GM21360 (cell line): ENCODE results near the gene SLC35B3.
"Not testable (repeated sequence)": the region's sequence is repeated elsewhere in the genome, so short reads cannot be mapped to it uniquely, and the experiment has no call there.

Experiments used
- ATAC-seq: cut with Tn5 transposase; IDR thresholded peaks from one replicate; pipeline ENCODE4 v1.9.1; 2021; ENCODE audit warnings: mild to moderate bottlenecking, moderate library complexity; ENCODE audit not compliant: unreplicated experiment

The SLC35B3 gene

DNA sequence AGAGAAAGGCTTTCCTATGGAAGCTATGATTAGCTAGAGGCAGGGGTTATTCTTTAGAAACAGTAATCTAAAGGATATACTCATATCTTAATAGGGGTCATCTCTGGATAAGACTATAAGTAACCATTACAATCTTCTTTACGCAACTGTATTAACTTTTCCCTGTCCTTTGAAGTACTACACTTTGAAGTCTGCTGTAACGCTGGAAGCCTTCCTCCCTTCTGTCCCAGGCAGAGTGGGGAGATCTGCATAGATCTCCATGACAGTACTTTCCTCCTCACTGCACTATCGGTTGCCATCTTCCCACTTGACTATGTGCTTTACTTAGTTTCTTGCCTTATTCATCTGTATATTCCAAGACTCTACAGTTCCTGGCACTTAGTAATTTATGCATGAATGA, 20.1 kb downstream of the SLC35B3 start:
- ATAC-seq: no peak

DNA sequence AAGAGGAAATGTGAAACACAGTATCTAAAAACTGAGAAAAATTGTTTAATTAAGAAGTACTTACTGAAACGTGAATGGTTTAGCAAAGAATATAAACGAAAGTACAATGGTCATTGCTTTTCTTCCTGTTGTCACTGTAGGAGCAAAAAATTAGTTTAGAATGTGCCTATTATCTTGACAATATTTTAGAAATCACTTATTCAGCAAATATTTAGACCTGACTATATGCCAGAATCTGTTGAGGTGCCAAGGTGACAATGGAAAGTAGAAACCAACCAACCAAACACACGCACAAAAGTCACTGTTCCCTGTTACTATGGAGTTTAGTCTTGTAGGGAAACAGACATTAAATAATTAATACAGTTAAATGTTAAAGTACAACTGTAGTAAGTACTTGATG, 20.5 kb downstream of the SLC35B3 start:
- ATAC-seq: no peak

DNA sequence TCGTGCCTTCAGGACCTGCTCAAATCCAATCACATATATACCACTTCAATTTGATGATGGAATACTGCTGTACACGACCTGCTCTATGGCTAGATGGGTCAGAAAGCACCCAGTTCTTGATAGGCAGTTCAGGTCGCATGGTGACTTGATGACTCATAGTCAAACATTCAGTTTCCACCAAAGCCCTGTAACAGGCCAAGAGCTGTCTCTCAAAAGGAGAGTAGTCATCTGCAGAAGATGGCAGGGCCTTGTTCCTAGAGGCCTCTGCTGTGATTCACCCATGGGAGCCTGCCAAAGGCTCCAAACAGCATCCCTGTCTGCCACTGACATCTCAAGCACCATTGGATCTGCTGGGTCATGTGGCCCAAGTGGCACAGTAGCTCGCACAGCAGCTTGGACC, 29.4 kb downstream of the SLC35B3 start:
- not testable (repeated sequence) for ATAC-seq

DNA sequence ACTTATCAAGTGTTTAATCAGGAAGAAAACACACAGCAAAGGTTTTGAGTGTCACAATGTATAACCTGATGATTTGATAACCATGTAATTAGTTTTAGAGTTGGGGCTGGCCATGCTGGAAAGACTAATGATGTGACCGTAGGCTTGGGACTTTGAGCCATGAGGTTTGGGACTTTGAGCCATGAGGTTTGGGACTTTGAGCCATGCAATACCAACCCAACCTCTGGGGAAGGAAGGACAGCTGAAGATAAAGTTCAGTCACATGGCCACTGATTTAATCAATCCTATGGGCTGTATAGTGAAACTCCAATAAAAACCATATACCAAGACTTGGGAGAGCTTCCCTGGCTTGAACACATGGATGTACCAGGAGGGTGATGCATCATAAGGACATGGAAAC, 32.8 kb downstream of the SLC35B3 start:
- no peak for ATAC-seq

DNA sequence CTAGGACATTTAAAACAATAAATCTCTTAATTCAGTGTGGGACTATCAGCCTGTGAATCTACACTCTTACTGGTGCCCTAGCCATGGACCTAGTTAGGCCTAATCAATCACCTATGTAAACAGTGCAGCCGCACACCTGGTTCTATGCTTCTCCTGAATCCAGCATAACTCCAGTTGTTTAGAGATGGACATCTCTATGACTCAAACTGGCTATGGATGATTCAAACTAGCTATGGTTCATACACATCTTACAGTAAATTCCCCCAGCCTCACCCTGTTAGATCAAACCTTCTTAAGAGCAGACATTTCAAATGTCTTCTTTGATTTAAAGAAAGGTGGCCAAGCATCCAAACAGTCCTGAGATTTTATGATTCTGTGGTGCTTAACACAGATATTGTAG, 34.7 kb downstream of the SLC35B3 start:
- no peak for ATAC-seq

DNA sequence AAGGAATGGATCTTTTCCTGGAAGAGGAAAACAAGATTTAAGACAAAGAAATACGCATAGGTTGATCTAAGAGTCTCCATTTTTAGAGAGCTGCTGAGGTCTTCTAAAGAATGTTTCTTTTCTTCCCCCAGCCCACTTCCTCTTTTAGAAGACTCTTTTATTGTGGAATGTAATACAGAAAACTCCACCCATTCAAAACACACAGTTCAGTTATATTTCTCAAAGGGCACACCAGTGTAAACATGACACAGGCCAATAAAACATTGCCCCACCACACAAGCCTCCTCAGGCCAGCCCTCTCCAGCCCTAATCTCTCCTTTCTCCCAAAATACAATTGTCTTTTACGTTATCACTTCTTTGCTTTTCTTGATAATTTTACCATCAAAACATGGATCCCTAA, 42.8 kb downstream of the SLC35B3 start:
- ATAC-seq: no peak

DNA sequence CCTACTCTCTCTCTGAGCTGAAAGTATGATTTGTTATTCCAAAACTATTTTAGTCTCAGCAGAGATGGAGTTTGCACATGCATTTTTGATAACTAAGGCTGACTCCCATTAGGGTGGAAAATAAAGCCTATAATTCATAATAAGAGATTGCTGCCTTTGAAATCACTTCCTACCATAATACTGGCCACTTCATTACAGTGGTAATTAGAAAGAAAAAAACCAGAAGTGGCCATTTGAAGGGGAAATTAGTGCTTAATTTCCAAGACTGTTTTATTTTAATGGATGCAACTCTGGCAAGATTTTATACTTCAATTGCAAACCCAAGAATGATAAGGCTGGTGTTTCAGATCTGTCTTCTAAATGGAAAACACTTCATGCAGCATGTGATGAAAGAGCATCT, 43.4 kb downstream of the SLC35B3 start:
- no peak for ATAC-seq

DNA sequence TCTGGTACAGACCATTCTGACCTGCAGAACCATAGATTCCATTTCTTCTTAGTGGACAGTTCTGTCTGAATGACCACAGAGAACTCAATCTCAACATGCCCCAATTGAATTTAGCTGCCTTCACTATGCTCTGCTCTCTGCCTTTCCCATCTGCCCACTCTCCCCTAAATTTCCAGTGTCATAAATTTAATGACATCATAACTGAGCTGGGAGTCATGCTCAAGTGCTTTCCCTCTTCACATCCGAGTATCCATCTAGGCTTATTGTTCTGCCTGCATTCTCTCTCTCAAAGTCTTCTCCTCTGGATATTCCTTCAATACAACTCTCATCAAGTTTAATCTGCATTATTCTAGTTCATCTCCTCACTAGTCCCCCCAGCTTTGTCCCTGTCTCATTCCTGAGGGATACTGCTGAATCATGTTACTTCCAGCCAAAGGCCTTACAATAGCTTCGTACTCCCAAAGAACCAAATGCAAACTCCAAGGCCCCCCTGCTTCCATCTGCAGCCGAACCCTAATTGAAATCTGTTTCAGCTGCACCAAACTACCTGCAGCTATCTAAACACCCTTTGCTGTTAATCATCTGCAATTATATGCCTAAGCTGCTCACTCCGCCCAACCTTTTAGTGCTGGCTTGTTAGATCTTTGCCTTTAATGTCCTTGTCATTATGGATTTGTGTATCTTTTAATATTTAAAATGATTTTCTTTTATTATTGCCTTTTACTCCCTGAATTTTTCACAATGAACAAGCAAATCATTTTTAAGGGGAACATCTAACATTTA, 46.1 kb downstream of the SLC35B3 start:
- ATAC-seq: no peak

DNA sequence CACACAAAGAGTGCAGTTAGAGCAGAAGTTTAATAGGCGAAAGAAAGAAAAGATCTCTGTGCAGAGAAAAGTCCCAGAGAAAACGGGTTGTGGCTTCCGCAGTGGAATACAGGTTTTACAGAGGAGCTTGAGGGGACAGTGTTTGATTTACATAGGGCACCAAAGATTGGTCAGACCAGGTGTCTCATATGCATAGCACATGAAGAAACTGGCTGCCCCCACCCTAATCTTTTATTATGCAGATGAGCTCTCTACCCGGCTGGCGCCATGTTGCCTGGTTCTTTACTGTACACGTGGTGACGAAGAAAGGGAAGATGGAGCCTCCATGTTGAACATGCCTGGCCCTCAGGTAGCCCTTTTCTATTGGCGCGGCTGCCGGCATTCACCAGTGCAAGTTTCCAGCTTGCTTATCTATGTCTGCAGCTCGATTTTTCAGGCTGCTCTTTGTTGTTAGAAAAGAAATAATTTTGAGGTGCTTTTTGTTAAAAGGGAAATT, 47.4 kb downstream of the SLC35B3 start:
- ATAC-seq: no peak

DNA sequence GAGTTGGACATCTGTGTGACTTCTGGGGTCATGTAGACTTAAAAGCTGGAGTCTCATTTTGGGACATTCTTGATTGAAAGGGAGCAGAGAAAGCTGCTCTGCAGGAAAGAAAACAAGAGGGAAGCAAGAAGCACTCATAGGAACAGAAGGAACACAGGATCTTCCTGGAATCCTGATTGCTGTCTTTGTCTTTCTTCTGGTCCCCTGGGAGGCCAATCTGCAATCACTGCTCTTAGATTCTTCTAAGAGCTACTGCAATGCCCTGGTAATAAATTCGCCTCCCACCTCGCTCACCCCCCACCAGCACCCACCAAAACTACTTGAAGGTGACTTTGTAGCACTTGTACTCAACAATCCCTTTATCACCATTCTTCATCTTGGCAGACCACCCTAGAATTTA, 51.8 kb downstream of the SLC35B3 start:
- ATAC-seq: no peak

DNA sequence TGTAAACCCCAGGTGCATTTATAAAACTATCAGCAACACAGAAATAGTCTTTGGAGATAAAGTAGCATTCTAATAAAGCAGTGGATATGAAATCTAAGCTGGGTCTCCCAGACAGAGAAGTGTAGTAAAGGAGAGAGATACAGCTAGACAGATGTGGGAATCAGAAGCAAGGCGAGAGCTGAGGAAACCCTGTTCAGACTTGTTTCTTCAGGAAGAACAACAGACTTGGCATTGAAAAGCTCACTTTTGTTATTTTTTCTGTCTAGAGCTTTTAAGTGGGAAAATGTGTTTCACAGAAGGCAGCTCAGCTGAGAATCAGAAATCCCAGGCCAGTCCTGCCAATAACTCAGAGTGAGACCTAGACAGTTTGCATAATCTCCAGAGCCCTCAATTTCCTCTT, 52.9 kb downstream of the SLC35B3 start:
- no peak for ATAC-seq

DNA sequence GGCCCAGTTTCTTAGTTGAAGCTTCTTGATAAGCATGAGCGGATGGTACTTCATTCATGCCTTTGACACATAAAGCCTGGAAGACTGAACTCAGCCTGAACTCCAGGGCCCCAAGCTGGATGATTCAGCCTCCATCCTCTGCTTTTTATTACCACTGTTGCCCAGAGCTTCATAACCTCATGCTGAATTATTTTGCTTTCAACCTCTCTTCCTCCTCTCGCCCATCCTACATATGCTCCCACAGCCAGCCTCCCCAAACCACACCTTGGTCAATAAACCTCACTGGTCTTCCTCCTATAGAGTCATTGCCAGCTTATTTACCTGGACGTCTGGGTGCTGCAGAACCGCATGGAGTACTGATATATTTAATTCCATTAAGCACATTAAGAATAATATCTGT, 59.4 kb downstream of the SLC35B3 start:
- no peak for ATAC-seq
